SK-N-SH treated with all-trans-retinoic acid at 6 μM for 48 hours (cell line): ENCODE data around the gene P2RY1.

Experiments used
- ATAC-seq: fragments of 200-7000 bp; cut with Tn5 transposase; 3 replicates; pipeline ENCODE4 v1.9.1; 2020; ENCODE audit warnings: mild to moderate bottlenecking, moderate library complexity
- ARNTL ChIP-seq: fragments of 450-650 bp; formaldehyde crosslinking; IDR thresholded peaks from 2 replicates; pipeline ENCODE4 v1.5.0; 2020; ENCODE audit warnings: low read depth, mild to moderate bottlenecking, moderate library complexity, borderline replicate concordance
- BACH2 ChIP-seq: fragments of 250-450 bp; sonication (Bioruptor Pico); IDR thresholded peaks from 2 replicates; pipeline ENCODE4 v1.9.0; 2021; ENCODE audit warnings: mild to moderate bottlenecking, borderline replicate concordance
- ESRRG ChIP-seq: fragments of 250-450 bp; sonication (Bioruptor Pico); IDR thresholded peaks from 2 replicates; pipeline ENCODE4 v1.6.1; 2021; ENCODE audit warnings: mild to moderate bottlenecking
- GLIS3 ChIP-seq: fragments of 250-450 bp; sonication (Bioruptor Pico); IDR thresholded peaks from 2 replicates; pipeline ENCODE4 v1.5.0; 2020; ENCODE audit warnings: mild to moderate bottlenecking, moderate library complexity
- OSR1 ChIP-seq: fragments of 250-450 bp; sonication (Bioruptor Pico); IDR thresholded peaks from 2 replicates; pipeline ENCODE4 v1.8.0; 2022; ENCODE audit warnings: moderate library complexity, mild to moderate bottlenecking, inconsistent platforms
- POU6F1 ChIP-seq: fragments of 250-450 bp; sonication (Bioruptor Pico); IDR thresholded peaks from 2 replicates; pipeline ENCODE4 v1.8.0; 2021; ENCODE audit warnings: low read depth, mild to moderate bottlenecking, moderate library complexity, borderline replicate concordance
- PPARA ChIP-seq: fragments of 250-450 bp; sonication (Bioruptor Pico); IDR thresholded peaks from 2 replicates; pipeline ENCODE4 v1.5.0; 2020; ENCODE audit warnings: mild to moderate bottlenecking, borderline replicate concordance
- RARB ChIP-seq: fragments of 250-450 bp; sonication (Bioruptor Pico); IDR thresholded peaks from 2 replicates; pipeline ENCODE4 v1.8.0; 2021; ENCODE audit warnings: mild to moderate bottlenecking, moderate library complexity
- SNAI2 ChIP-seq: fragments of 250-450 bp; sonication (Bioruptor Pico); IDR thresholded peaks from 2 replicates; pipeline ENCODE4 v1.5.0; 2020; ENCODE audit warnings: mild to moderate bottlenecking, moderate library complexity
- TCF4 ChIP-seq: fragments of 250-450 bp; sonication (Bioruptor Pico); IDR thresholded peaks from 2 replicates; pipeline ENCODE4 v1.8.0; 2021; ENCODE audit warnings: mild to moderate bottlenecking, moderate library complexity, borderline replicate concordance
- ZC3H10 ChIP-seq: fragments of 250-450 bp; sonication (Bioruptor Pico); IDR thresholded peaks from 2 replicates; pipeline ENCODE4 v1.5.1; 2021; ENCODE audit warnings: mild to moderate bottlenecking, moderate library complexity
- ZFP3 ChIP-seq: fragments of 250-450 bp; sonication (Bioruptor Pico); IDR thresholded peaks from 2 replicates; pipeline ENCODE4 v1.5.0; 2020; ENCODE audit warnings: mild to moderate bottlenecking, moderate library complexity
- ZFP30 ChIP-seq: fragments of 450-650 bp; formaldehyde crosslinking; IDR thresholded peaks from 2 replicates; pipeline ENCODE4 v1.5.0; 2022; ENCODE audit warnings: mild to moderate bottlenecking, moderate library complexity
- ZNF70 ChIP-seq: fragments of 450-650 bp; formaldehyde crosslinking; IDR thresholded peaks from 2 replicates; pipeline ENCODE4 v1.5.0; 2020; ENCODE audit warnings: mild to moderate bottlenecking, moderate library complexity
- ZNF8 ChIP-seq: fragments of 450-650 bp; formaldehyde crosslinking; IDR thresholded peaks from 2 replicates; pipeline ENCODE4 v1.5.0; 2020; ENCODE audit warnings: mild to moderate bottlenecking, moderate library complexity
- TF ChIP-seq, protein P1 (sequence below): fragments of 250-450 bp; sonication (Bioruptor Pico); IDR thresholded peaks from 2 replicates; pipeline ENCODE4 v1.5.1; 2020; ENCODE audit warnings: low read depth, mild to moderate bottlenecking, moderate library complexity
- TF ChIP-seq, protein P2 (sequence below): fragments of 250-450 bp; sonication (Bioruptor Pico); IDR thresholded peaks from 2 replicates; pipeline ENCODE4 v1.8.0; 2020; ENCODE audit warnings: mild to moderate bottlenecking, moderate library complexity, borderline replicate concordance
- TF ChIP-seq, protein P3 (sequence below): fragments of 250-450 bp; sonication (Bioruptor Pico); IDR thresholded peaks from 2 replicates; pipeline ENCODE4 v1.5.0; 2020; ENCODE audit warnings: mild to moderate bottlenecking, moderate library complexity

Gene P2RY1

DNA sequence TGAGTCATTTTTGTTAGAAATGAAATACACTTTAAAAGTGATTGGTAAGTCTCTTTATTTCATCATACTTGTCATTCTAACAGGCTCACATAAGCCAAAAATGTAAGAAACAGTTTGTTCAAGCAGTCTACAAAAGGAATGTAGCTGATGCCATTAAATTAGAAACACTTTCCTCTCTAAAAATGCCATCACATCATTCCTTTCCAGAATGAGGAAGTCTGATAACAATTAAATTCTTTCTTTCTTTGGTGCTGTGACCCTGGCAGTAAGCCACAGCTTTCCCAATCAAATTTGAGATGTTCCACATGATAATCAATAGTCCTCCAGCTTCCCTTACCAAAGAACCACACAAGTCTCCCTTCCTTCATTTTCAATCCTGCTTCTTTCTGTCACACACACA is 9.4 kb upstream of the P2RY1 start:
- ATAC-seq: no peak
- TF ChIP-seq ARNTL: no peak
- TF ChIP-seq, all 23 proteins: peak for 0

DNA sequence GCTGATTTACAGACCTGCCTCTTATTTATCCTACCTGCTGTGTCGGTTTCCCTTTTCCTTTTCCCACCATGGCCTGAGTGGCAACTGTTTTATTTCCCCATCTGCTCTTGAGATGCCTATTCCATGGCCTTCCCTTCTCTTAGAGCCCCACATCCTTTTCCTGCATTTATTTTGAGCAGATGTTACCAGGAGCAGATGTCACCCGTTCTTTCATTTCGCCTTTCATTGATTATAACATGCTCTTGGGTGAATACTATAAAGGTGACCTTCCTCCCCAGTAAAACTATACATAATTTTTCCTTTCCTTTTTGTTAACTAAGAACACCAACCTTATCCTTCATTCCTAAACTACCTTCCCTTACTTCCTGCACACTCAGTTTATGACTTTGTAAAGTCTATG is 8.5 kb upstream of the P2RY1 start:
- TF ChIP-seq, protein P1, sequence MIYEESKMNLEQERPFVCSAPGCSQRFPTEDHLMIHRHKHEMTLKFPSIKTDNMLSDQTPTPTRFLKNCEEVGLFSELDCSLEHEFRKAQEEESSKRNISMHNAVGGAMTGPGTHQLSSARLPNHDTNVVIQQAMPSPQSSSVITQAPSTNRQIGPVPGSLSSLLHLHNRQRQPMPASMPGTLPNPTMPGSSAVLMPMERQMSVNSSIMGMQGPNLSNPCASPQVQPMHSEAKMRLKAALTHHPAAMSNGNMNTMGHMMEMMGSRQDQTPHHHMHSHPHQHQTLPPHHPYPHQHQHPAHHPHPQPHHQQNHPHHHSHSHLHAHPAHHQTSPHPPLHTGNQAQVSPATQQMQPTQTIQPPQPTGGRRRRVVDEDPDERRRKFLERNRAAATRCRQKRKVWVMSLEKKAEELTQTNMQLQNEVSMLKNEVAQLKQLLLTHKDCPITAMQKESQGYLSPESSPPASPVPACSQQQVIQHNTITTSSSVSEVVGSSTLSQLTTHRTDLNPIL (CRISPR knock-in tag): no peak
- TF ChIP-seq ZC3H10 (CRISPR knock-in tag) (no peak), ZNF70 (CRISPR knock-in tag) (no peak), ZNF8 (CRISPR knock-in tag) (no peak), RARB (CRISPR knock-in tag) (no peak)
- TF ChIP-seq, protein P2, sequence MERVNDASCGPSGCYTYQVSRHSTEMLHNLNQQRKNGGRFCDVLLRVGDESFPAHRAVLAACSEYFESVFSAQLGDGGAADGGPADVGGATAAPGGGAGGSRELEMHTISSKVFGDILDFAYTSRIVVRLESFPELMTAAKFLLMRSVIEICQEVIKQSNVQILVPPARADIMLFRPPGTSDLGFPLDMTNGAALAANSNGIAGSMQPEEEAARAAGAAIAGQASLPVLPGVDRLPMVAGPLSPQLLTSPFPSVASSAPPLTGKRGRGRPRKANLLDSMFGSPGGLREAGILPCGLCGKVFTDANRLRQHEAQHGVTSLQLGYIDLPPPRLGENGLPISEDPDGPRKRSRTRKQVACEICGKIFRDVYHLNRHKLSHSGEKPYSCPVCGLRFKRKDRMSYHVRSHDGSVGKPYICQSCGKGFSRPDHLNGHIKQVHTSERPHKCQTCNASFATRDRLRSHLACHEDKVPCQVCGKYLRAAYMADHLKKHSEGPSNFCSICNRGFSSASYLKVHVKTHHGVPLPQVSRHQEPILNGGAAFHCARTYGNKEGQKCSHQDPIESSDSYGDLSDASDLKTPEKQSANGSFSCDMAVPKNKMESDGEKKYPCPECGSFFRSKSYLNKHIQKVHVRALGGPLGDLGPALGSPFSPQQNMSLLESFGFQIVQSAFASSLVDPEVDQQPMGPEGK (CRISPR knock-in tag): no peak
- no peak for ATAC-seq

GRCh38 chr3:152827313-152827712 is 7.6 kb upstream of the P2RY1 start:
- TF ChIP-seq POU6F1 (CRISPR knock-in tag): no peak
- no peak for TF ChIP-seq ARNTL
- TF ChIP-seq TCF4 (CRISPR knock-in tag): no peak
- no peak for TF ChIP-seq ZFP30 (CRISPR knock-in tag)
- TF ChIP-seq, protein P1 (CRISPR knock-in tag): no peak
- ATAC-seq: no peak

DNA sequence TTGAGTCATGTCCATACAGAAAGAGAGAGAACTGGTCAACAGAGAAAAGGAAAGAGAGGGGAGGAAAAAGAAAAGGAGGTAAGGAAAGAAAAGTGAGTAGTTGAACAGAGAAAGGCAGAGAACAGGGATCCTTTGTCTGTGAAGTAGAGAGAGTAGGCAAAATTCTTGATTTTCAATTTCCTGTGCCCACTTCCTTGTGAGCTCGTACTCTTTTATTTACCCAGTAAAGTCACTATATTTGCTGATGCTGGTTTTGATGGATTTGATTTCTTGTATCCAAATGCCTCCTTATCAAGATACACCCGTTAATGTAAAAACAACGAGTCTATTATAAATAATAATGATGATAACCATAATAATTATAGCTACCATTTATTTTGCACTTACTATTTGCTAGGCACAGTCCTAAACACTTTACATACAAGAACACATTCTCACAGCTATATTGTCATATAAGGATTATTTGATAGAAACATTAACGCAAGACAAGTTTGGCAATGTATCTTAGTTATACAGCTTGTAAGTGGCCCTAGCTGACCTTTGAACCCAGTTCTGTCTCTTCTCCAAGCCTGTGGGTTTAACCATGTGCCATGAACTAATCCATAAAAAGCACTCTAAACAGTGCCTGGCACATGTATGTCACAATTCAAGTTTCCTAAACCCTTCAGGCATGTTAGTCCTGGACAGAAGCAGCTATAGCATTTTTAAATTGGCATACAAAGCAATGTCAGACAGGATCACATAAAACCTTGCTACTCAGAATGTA is 6.7 kb upstream of the P2RY1 start:
- no peak for TF ChIP-seq BACH2 (CRISPR knock-in tag)

DNA sequence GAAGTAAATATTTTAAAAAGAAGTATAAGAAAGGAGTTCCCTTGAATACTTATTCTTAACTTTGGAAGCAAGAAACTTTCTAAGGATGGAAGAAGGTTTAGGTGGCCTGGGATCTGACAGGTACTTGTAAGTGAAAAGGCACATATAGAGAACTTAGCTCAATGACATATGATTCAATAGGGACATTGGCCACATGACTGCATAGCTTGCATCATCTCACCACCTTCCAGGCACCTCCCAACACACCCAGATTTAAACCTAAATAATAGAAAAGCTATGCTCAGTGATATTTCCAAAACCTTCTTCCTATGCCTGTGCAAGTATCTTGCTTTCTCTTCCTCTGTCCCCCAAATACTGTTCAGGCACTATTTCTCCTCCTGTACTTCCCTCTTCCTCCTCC is 4.7 kb upstream of the P2RY1 start:
- TF ChIP-seq ZFP3 (CRISPR knock-in tag) (no peak), SNAI2 (no peak), ZNF8 (CRISPR knock-in tag) (no peak)
- TF ChIP-seq, all 23 proteins: peak for 0

More for the DNA sequence above, 6.7 kb upstream of the P2RY1 start:
- no peak for ATAC-seq

GRCh38 chr3:152832046-152832445 is 2.9 kb upstream of the P2RY1 start:
- ATAC-seq: no peak
- TF ChIP-seq TCF4 (CRISPR knock-in tag) (no peak), ESRRG (CRISPR knock-in tag) (no peak), PPARA (CRISPR knock-in tag) (no peak), OSR1 (no peak), BACH2 (CRISPR knock-in tag) (no peak), GLIS3 (CRISPR knock-in tag) (no peak)
- TF ChIP-seq, protein P3, sequence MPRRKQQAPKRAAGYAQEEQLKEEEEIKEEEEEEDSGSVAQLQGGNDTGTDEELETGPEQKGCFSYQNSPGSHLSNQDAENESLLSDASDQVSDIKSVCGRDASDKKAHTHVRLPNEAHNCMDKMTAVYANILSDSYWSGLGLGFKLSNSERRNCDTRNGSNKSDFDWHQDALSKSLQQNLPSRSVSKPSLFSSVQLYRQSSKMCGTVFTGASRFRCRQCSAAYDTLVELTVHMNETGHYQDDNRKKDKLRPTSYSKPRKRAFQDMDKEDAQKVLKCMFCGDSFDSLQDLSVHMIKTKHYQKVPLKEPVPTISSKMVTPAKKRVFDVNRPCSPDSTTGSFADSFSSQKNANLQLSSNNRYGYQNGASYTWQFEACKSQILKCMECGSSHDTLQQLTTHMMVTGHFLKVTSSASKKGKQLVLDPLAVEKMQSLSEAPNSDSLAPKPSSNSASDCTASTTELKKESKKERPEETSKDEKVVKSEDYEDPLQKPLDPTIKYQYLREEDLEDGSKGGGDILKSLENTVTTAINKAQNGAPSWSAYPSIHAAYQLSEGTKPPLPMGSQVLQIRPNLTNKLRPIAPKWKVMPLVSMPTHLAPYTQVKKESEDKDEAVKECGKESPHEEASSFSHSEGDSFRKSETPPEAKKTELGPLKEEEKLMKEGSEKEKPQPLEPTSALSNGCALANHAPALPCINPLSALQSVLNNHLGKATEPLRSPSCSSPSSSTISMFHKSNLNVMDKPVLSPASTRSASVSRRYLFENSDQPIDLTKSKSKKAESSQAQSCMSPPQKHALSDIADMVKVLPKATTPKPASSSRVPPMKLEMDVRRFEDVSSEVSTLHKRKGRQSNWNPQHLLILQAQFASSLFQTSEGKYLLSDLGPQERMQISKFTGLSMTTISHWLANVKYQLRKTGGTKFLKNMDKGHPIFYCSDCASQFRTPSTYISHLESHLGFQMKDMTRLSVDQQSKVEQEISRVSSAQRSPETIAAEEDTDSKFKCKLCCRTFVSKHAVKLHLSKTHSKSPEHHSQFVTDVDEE (CRISPR knock-in tag): no peak
- TF ChIP-seq, protein P1 (CRISPR knock-in tag): no peak
- TF ChIP-seq, protein P2 (CRISPR knock-in tag): no peak

More for the DNA sequence above, 4.7 kb upstream of the P2RY1 start:
- ATAC-seq: no peak
